HUES64 (cell line): ENCODE results near the gene TOX3.

ENCODE experiments used
- H3K27ac ChIP-seq: 2 replicates; pipeline ENCODE4 v1.7.0; 2013; ENCODE audit warnings: low read depth, low read length, inconsistent platforms
- H3K27me3 ChIP-seq: 2 replicates; pipeline ENCODE4 v1.6.1; 2013; ENCODE audit warnings: mild to moderate bottlenecking, low read length; ENCODE audit not compliant: insufficient read depth
- H3K36me3 ChIP-seq: 2 replicates; pipeline ENCODE4 v1.6.1; 2013; ENCODE audit warnings: mild to moderate bottlenecking, low read length; ENCODE audit not compliant: insufficient read depth
- H3K4me1 ChIP-seq: 2 replicates; pipeline ENCODE4 v1.6.1; 2013; ENCODE audit warnings: mild to moderate bottlenecking, low read length, moderate library complexity; ENCODE audit not compliant: insufficient read depth
- H3K4me3 ChIP-seq: 2 replicates; pipeline ENCODE4 v1.5.1; 2013; ENCODE audit warnings: mild to moderate bottlenecking, low read length, moderate library complexity
- H3K9ac ChIP-seq: 2 replicates; pipeline ENCODE4 v1.6.1; 2013; ENCODE audit warnings: mild to moderate bottlenecking, low read depth, low read length
- H3K9me3 ChIP-seq: 2 replicates; pipeline ENCODE4 v1.6.1; 2013; ENCODE audit warnings: low read depth, low read length; ENCODE audit not compliant: insufficient read depth
- WGBS: fragments of 150-250, 120-280 bp; methylation state at CpG from one replicate; pipeline ENCODE4 v1.1.7; 2013; ENCODE audit warnings: missing lambda C conversion rate; 5-methylcytosine and 5-hydroxymethylcytosine counted together

TOX3 gene

DNA sequence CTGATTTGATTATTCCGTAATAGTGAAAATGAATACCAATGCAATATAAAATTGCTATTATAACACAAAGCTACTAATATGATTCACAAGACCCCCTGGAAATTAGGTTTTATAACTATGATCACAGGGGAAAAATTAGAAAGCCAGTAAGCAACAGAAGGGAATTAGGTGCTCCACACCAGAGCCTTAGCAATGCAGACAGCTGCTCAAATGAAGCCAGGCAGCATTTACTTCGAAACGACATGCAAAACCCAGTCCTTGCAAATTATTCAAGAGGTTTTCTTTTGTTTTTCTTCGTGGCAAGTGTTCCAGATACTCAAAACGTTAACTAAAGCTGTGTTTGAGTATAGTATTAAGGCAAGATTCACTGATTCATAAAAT, 47.9 kb downstream of the TOX3 start:
- Histone ChIP-seq H3K27ac (peak overlapping the region; percentile 34; the same call in 1 of the 2 replicates), H3K36me3 (no peaks in the 10 kb centered on the region), H3K9me3 (no peaks in the 10 kb centered on the region), H3K27me3 (no peaks in the 10 kb centered on the region), H3K9ac (no peak overlapping the region), H3K4me3 (no peak overlapping the region), H3K4me1 (peaks cover 65% of the 10 kb centered on the region)
- WGBS, result 40% methylated on average over 4 of the region's 5 CpGs

- H3K4me1 ChIP-seq, result peaks cover 65% of the 10 kb centered on the region
- H3K4me3 ChIP-seq, result no peak overlapping the region
- H3K27me3 ChIP-seq, result no peaks in the 10 kb centered on the region
- H3K9ac ChIP-seq, result no peak overlapping the region
- no peaks in the 10 kb centered on the region for H3K36me3 ChIP-seq
- no peaks in the 10 kb centered on the region for H3K9me3 ChIP-seq
- WGBS, result 90% methylated on average over 14 of the region's 16 CpGs
- H3K27ac ChIP-seq, result no peak overlapping the region
Observed at GRCh38 chr16:52498328-52499059, 48.4 kb downstream of the TOX3 start.

- no CpG with 5 or more reads among the region's 1 CpG for WGBS
- Histone ChIP-seq H3K36me3 (no peaks in the 10 kb centered on the region), H3K9ac (no peak overlapping the region), H3K27me3 (no peaks in the 10 kb centered on the region), H3K4me1 (peaks cover 54% of the 10 kb centered on the region), H3K27ac (no peak overlapping the region; the same call in 1 of the 2 replicates), H3K4me3 (no peak overlapping the region), H3K9me3 (no peaks in the 10 kb centered on the region)
Observed at GRCh38 chr16:52497067-52497816, 49.7 kb downstream of the TOX3 start.

GRCh38 chr16:52496051-52496876, 50.7 kb downstream of the TOX3 start:
- WGBS, result 95% methylated on average over 4 of the region's 6 CpGs
- H3K36me3 ChIP-seq, result 0 out of 2 replicates have a peak, but pooled peaks cover 4% of the 10 kb centered on the region
- H3K9me3 ChIP-seq, result no peaks in the 10 kb centered on the region
- peaks cover 46% of the 10 kb centered on the region for H3K4me1 ChIP-seq
- no peak overlapping the region for H3K27ac ChIP-seq
- no peak overlapping the region for H3K9ac ChIP-seq
- H3K4me3 ChIP-seq, result no peak overlapping the region
- H3K27me3 ChIP-seq, result no peaks in the 10 kb centered on the region

GRCh38 chr16:52494621-52495020, 52.3 kb downstream of the TOX3 start:
- Histone ChIP-seq H3K36me3 (0 out of 2 replicates have a peak, but pooled peaks cover 4% of the 10 kb centered on the region), H3K9me3 (no peaks in the 10 kb centered on the region), H3K27ac (no peak overlapping the region), H3K4me3 (no peak overlapping the region), H3K9ac (no peak overlapping the region), H3K27me3 (no peaks in the 10 kb centered on the region), H3K4me1 (peaks cover 38% of the 10 kb centered on the region)
- WGBS, result 99% methylated on average over 3 of the region's 3 CpGs

GRCh38 chr16:52494145-52494544, 52.8 kb downstream of the TOX3 start:
- Histone ChIP-seq H3K36me3 (0 out of 2 replicates have a peak, but pooled peaks cover 4% of the 10 kb centered on the region), H3K9ac (no peak overlapping the region), H3K4me1 (peaks cover 33% of the 10 kb centered on the region), H3K9me3 (no peaks in the 10 kb centered on the region), H3K27ac (no peak overlapping the region), H3K4me3 (no peak overlapping the region), H3K27me3 (no peaks in the 10 kb centered on the region)
- 91% methylated on average over 4 of the region's 4 CpGs for WGBS

DNA sequence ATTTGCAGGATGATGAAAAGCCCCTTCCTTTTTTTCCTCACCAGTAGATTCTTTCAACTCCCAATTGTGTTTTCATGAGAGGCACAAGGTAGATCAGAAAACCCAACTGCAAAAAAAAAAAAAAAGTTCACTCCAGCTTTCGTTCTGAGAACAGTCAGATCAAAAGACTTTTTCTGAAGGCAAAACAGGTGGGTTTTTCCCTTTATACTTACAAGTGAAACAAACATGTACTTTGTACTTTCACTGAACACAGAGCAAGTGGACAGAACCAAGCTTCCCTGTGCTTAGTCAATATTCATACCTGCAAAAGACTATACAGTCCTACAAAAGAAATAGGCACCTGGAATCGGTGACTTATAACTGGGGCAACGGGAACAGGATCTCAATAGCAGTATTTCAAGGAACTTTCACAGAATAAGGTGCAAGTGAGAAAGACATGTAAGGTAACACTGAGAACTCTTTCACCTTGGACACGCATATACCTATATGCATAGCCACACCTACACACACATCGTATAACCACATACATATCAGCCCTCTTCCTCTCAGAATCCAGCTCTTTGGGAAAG, 54.1 kb downstream of the TOX3 start:
- peaks cover 20% of the 10 kb centered on the region for H3K4me1 ChIP-seq
- H3K27me3 ChIP-seq, result no peaks in the 10 kb centered on the region
- no peak overlapping the region for H3K4me3 ChIP-seq
- 0 out of 2 replicates have a peak, but pooled peaks cover 4% of the 10 kb centered on the region for H3K36me3 ChIP-seq
- H3K9ac ChIP-seq, result no peak overlapping the region
- H3K27ac ChIP-seq, result no peak overlapping the region
- H3K9me3 ChIP-seq, result no peaks in the 10 kb centered on the region
- 88% methylated on average over 5 of the region's 5 CpGs for WGBS

GRCh38 chr16:52491216-52491615, 55.7 kb downstream of the TOX3 start:
- Histone ChIP-seq H3K4me3 (no peak overlapping the region), H3K9ac (no peak overlapping the region), H3K27ac (no peak overlapping the region), H3K27me3 (no peaks in the 10 kb centered on the region), H3K36me3 (0 out of 2 replicates have a peak, but pooled peaks cover 4% of the 10 kb centered on the region), H3K9me3 (no peaks in the 10 kb centered on the region), H3K4me1 (peaks cover 7% of the 10 kb centered on the region; the same call in 1 of the 2 replicates)
- WGBS, result 43% methylated on average over 1 of the region's 1 CpG

DNA sequence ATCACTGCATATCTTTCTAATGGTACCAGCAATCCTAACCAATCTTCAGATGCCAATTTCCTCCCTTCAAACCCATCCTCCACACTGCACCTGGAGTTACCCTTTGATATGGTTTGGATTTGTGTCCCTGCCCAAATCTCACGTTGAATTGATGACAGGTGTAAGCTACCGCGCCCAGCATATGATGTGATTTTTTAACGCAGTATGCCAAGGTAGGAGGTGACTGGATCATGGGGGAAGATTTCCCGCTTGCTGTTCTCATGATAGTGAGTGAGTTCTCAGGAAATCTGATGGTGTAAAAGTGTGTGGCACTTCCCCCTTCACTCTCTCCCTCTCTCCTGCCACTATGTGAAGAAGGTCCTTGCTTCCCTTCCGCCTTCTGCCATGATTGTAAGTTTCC, 57.0 kb downstream of the TOX3 start:
- no peak overlapping the region for H3K27ac ChIP-seq
- no peak overlapping the region for H3K9ac ChIP-seq
- H3K4me3 ChIP-seq, result no peak overlapping the region
- H3K27me3 ChIP-seq, result no peaks in the 10 kb centered on the region
- 97% methylated on average over 6 of the region's 6 CpGs for WGBS
- no peaks in the 10 kb centered on the region for H3K4me1 ChIP-seq
- 0 out of 2 replicates have a peak, but pooled peaks cover 4% of the 10 kb centered on the region for H3K36me3 ChIP-seq
- no peaks in the 10 kb centered on the region for H3K9me3 ChIP-seq

- Histone ChIP-seq H3K27me3 (no peaks in the 10 kb centered on the region), H3K36me3 (0 out of 2 replicates have a peak, but pooled peaks cover 4% of the 10 kb centered on the region), H3K9ac (no peak overlapping the region), H3K27ac (no peak overlapping the region), H3K9me3 (no peaks in the 10 kb centered on the region), H3K4me3 (no peak overlapping the region), H3K4me1 (no peaks in the 10 kb centered on the region)
Observed at GRCh38 chr16:52488837-52489289, 58.1 kb downstream of the TOX3 start.
